GM15510 (cell line): ENCODE data around the gene TRAPPC12.

Source experiments
- POLR2A ChIP-seq: IDR thresholded peaks from 3 replicates; pipeline ENCODE4 v1.6.1; 2011; ENCODE audit warnings: borderline replicate concordance; ENCODE audit not compliant: insufficient read length; ENCODE audit errors: extremely low read depth

TRAPPC12 gene

DNA sequence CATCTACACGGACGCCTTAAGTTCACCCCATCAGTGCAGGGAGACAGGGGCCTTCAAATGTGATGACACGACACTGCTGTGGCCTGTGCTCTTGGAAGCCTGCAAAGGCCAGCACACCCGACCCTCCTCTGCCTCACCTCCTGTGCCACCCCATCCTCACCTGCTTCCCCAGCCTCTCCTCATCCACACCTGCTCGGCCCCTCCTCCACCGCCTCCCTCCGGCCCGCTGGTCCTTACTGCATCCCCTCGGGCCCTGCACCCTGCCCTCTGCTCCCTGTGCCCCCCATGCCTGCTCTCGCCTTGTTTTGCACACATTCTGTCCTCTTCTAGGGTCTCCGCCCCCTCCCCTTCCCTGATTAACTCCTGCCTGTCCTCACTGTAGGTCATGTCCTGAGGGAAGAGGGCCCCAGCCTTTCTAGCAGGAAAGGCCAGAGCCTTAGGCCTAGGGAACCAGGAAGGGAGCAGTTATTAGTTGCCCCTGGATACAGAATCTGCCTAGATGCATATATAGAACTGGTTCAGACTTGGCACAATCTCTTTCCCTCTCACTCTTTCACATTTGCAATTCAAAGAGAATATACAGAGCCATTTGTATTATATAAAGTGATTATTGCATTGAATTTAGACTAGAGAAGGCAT lies 39.4 kb downstream of the TRAPPC12 start:
- TF ChIP-seq POLR2A = no peak

DNA sequence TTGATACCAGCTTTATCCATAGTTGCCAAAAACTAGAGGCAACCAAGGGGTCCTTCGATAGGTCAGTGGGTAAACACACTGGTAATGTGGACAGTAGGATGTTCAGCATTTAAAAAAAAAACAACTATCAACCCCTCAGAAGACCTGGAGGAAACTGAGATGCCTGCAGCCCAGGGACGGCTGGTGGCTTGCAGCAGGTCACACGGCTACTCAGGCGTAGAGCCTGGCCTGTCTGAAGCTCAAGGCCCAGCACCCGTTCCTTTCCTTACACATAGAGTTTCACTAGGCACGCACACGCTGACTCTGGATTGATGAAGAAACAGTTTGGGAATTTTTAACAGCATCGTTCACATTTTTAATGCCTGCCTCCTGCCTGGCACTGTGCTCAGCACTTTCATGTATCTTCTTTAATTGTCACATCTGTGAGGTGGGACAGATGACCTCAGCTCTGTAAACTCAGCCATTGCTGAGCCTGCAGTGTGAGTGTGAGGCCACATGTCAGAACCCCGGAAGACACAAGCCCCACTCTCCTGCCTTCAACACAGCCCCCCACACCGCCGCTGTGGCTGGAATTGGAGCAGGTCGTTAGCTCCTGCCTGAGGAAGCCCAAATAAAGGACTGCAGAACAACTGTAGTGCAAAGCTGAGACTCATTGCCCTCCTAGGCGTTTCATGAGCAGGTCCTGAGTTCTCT lies 40.7 kb downstream of the TRAPPC12 start:
- no peak for TF ChIP-seq POLR2A

DNA sequence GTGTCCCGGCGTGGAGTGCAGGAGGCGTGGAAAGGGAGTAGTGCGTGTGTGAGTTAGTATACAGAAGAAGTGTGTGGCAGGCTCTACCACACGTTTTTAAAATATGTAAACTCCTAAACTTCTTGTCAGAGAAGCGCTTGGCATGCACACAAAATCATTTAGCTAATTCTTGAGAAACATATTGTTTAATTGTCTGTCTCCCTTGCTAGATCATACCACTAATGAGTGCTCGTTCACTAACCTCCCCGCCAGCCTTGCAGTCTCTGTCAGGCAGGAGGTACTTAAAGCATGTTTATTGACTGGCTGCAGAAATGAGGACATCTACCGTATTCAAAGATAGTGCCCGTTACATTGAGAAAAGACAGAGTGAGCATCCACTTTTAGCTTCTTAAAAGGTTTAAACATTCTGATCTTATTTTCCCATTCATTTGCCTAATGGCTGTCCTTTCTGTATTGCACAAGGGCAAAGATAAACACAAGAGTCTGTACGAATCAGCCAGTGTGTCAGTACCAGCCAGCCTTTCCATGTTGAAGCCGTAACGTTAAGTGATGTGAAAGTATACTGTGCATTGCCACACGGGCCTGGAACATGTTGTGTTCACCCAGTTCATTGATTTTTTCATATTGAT lies 41.4 kb downstream of the TRAPPC12 start:
- TF ChIP-seq POLR2A = no peak

DNA sequence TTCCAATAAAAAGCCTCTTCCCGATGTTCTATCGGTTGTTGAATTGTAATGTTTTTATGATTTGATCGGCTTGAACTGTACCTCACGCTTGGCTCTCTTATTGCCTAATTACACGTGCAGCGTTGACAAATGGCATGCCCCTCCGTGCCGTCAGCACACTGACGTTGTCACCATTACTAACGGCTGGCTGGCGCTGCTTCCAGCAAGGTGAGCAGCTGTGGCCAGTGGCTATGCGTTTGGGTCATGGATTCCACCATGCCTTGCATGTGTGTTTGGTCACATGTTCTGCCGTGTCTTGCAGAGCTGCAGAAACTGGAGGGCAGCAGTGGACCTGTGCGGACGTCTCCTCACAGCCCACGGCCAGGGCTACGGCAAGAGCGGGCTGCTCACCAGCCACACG lies 42.1 kb downstream of the TRAPPC12 start:
- no peak for TF ChIP-seq POLR2A

DNA sequence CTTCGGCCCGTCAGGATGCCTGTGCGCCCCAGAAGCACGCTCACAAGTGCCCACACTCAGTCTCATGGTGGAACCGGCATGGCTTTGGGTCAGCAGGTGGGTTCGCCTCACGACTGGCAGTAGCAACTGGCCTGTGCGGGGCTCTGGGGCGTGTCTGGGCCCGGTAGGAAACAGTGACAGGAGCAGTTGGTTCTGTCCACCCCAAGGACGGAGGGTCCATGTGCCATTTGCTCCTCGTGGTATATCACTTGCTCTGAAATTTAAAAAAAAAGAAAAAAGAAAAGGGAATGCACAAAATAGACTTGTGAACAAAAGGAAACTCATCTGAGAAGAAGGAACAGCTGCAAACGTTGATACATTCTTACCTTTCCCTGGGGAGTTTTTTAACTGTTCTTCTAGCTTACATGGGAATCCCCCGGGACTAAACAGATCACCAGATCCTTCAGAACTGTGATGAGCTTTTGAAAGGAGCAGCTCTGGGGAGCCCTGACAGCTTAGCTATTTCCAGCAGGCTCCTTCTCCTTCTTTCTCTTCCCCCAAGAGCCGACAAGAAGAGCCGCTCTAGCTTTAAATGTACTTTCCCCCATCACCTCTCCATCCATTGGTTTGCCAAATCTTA lies 42.8 kb downstream of the TRAPPC12 start:
- no peak for TF ChIP-seq POLR2A

DNA sequence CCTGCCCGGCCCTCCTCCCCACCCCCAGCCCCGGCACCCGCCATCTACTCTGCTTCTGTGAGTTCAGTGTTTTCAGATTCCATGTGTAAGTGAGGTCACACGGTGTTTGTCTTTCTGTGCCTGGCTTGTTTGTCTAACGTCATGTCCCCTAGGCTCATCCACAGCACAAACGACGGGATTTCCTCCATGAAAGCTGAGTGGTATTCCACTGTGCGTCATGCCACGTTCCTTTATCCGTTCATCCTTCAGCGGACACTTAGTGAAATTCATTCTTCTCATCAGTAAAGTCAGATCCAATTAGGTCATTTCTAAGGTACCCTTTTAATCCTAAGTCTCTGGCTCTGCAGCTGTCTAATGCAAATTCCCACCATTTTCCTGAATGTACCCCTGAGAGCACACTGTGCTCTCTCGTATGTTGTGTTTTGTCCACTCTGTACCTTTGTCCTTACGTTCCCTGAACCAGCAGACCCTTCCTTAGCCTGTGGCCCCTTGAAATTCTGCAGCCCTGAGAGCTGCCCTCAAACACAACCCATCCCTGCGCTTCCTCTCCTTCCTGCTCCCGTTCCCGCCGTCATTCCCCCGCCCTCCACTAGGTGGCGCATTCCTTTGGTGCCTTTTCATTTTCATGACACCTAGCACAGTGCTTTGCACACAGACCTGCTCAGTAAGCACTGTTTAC lies 44.1 kb downstream of the TRAPPC12 start:
- no peak for TF ChIP-seq POLR2A

DNA sequence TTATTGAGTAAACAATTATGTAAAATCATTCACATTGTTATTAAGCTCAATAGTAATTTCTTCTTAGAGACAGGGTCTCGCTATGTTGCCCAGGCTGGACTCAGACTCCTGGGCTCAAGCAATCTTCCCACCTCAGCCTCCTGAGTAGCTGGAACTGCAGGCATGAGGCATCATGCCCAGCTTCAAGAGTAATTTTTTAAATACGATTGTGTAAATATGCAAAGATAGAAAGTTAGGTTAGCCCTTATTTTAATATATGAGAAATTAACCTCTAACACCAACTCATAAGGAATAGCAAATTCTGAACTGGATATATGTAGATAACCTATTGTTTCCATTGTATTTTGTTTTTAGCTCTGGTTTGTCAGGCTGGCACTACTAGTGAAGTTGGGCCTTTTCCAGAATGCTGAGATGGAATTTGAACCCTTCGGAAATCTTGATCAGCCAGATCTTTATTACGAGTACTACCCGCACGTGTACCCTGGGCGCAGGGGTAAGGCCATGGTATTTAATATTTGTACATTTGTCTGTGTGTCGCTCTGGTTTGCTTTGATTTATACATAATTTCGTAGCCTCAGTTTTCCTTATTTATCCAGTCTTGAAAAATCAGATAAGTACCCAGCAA lies 44.8 kb downstream of the TRAPPC12 start:
- no peak for TF ChIP-seq POLR2A

DNA sequence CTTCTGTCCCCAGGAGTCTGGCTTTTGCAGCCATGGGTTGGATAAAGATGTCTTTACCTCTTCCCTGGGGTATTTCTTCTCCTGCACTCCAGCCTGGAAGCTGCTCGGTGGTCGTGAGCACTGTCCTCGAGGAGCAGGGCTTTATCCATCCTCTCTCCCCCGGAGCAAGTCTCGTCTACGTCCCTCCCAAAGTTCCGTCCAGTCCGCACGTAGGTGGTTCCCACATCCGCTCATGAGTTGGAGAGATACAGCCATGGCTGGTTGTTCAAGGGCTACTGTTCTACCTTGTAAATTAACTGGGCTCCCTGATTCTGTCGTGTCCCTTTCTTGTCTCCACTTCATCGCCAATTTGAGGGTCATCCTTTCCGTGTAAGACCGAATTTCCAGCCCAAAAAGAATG lies 47.1 kb downstream of the TRAPPC12 start:
- no peak for TF ChIP-seq POLR2A

DNA sequence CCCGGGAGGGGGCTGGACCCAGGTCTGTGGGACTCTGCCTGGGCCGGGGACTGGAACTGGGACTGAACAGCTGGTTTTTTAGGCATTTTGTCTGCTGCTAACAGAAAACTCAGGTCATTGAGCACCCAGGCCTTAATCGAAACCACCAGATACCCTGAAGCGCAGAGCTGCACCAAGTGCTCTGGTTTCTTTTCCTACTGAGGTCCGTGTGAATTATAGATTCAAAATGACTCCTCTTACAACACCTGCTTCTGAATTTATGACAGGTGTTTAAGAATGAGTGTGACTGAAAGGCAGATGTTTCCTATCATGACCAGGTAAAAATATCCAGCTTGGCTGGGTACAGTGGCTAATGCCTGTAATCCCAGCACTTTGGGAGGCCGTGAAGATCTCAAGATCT lies 47.8 kb downstream of the TRAPPC12 start:
- TF ChIP-seq POLR2A = no peak

DNA sequence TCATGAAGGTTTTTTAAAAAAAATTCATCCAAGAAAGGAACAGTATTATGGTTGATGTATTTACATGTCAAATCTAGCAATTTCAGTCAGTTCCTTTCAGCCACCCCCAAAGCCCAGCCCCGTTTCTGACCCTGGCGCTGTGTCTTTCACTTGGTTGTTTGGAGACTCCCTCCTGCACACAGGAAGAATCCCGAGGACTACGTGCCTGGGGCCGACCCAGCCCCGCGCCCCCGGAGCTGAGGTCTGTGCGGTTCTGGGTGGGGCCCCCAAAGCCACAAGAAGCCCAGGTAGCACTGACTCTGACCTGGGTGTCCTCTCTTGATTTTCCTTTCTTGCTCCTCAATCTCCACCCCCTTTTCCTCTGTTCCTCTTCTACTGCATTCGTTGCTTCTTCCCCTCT lies 49.1 kb downstream of the TRAPPC12 start:
- no peak for TF ChIP-seq POLR2A

DNA sequence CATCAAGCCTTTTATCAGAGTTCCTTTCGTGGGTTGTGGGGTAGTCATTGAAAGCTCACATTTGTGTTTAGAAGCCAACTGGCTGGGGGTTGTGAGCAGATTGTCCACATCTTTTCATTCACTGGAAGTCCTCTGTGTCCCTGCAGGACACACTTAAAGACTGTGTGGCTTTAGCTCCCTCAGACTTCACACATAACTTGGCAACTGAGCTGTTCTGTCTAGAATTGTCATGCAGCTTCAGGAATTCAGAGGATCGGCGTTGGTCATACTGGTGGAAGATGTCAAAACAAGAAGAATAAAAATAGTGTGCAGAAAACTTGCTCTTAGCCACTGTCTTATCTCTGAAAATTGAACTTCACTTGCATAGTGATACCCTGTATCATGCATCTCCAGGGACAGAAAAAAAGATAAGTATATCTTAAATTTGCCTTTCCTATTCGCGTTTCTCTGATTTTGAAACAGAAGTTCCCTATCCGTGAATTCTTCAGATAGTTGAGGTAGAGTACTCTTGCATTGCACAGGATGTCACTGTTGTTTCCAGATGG lies 49.6 kb downstream of the TRAPPC12 start:
- TF ChIP-seq POLR2A = no peak

DNA sequence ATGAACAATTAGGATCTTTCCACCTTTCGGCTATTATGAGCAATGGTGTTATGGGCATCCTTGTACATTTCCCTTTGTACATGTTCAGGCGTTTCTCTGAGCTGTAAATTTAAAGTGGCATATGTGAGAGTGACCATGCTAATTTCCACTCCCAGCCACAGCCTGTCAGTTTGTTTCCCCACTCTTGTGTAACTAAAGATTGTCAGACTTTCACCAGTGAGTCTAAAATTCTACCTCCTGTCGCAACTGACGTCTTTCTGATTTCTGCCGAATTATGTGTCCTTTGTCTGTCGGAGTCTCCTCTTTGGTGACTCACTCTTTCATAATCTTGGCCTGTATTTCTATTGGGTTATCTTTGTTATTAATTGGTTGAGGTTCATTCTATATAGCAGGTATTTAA lies 50.7 kb downstream of the TRAPPC12 start:
- no peak for TF ChIP-seq POLR2A

DNA sequence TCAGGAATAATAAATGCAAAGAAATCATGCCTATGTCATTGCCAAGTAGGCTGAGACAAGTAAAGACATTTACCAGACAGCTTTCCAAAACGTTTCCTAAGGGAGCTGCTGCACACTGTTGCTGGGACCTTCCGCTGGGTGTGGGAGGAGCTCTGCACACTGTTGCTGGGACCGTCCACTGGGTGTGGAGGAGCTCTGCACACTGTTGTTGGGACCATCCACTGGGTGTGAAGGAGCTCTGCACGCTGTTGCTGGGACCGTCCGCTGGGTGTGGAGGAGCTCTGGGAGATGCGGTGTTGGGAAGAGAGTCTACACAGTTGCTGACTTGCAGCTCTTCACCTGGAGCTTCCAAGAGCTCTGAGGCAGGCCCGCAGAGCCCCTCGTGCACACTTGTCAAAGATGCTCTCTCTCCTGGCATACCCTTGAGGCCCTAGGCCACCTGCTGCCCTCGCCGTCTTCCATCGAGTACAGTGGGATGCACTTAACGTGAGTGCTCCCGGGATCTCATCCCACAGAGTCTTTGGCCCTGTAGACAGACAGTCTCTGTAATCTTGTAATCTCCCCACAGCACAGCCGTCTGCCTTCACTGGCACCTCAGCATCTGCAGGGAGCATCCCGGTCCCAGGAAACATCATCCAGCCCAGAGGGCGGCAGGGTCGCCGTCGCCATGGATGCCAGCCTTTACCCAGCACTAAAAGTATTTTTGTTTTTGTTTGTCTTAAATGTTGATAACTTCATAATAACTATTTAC lies 51.4 kb downstream of the TRAPPC12 start:
- TF ChIP-seq POLR2A = no peak

DNA sequence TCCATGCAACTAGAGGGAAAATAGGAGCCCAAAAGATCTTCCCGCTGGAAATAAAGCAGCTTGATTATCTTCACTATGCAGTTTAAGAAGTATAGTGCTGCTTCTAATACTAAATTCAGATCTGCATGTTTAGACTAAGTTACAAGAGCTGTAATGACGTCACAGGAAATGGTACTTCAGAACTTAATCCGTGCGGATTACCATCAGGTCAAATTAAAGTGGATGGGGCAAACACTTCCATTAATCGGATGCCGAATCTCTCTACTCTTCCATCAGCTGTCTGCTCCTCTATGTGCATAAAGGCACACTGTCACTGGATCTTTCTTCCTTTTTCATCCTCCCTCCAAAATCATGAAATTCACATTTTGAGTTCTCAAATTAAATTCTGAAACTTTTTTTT lies 52.6 kb downstream of the TRAPPC12 start:
- no peak for TF ChIP-seq POLR2A
